ENCODE results near the gene TMEM163.

- TF ChIP-seq CTCF (IDR thresholded peaks at IDR 0.05) (no peak), POLR2AphosphoS5 (IDR thresholded peaks at IDR 0.05) (no peak), POLR2A (IDR thresholded peaks at IDR 0.05) (no peak), EP300 (IDR thresholded peaks at IDR 0.05) (no peak)
Measured at GRCh38 chr2:134765987-134766386, 47.2 kb upstream of the TMEM163 start.
